Measurements from ENCODE around the gene MPEG1.
A peak's percentile ranks its signal among the peaks of the same experiment; 100 is the strongest.

GRCh38 chr11:59221441-59221840 lies 8.7 kb upstream of the MPEG1 start:
- no peak for TF ChIP-seq EZH2phosphoT487 (IDR thresholded peaks at IDR 0.05; ENCODE audit: low read depth)
- peak; percentile 62 for TF ChIP-seq CTCF (IDR thresholded peaks at IDR 0.05; ENCODE audit: low read depth, low read length)
